Measurements from ENCODE around the gene MCCD1.

The MCCD1 gene

GRCh38 chr6:31573239-31574105, 44.7 kb downstream of the MCCD1 start:
- no peak for DNase-seq

GRCh38 chr6:31574106-31575061, 45.6 kb downstream of the MCCD1 start:
- DNase-seq: no peak

- no peak for DNase-seq
Measured at GRCh38 chr6:31575335-31575901, 46.7 kb downstream of the MCCD1 start, which contains the start of gene TNF. TNF (plus strand) TSS chr6:31575565; CDS start chr6:31575742, 177 bp downstream.

GRCh38 chr6:31575952-31576685, 47.4 kb downstream of the MCCD1 start:
- no peak for DNase-seq

- no peak for DNase-seq
Measured at GRCh38 chr6:31576897-31577578, 48.3 kb downstream of the MCCD1 start.

- DNase-seq: no peak
Measured at GRCh38 chr6:31577579-31577966, 48.8 kb downstream of the MCCD1 start.

GRCh38 chr6:31578184-31579118, 49.7 kb downstream of the MCCD1 start:
- no peak for DNase-seq

- no peak for DNase-seq
Measured at GRCh38 chr6:31579119-31579505, 50.4 kb downstream of the MCCD1 start.
